ENCODE results near the gene OR52K2.
"Not testable (repeated sequence)": the region's sequence is repeated elsewhere in the genome, so short reads cannot be mapped to it uniquely, and the experiment has no call there.

OR52K2 gene

GRCh38 chr11:4448995-4449394 lies at the start of gene OR52K2:
OR52K2 (plus strand) TSS chr11:4449295; CDS start chr11:4449340, 45 bp downstream.
- Mint-ChIP-seq H3K4me1 (no peaks in the 10 kb centered on the region), H3K27me3 (peaks cover 8 to 13% of the 10 kb centered on the region in 2 donors), H3K9me3 (peaks cover under 1% of the 10 kb centered on the region in 2 donors), H3K36me3 (peaks cover 0 to under 1% of the 10 kb centered on the region in 2 donors), H3K4me3 (no peak within 1 kb of the TSS), H3K27ac (no peak within 1 kb of the TSS)
- no peak for DNase-seq
- ATAC-seq (replicated peaks): no peak

GRCh38 chr11:4406206-4406605 lies 42.9 kb upstream of the OR52K2 start:
- not testable (repeated sequence) for H3K27ac Mint-ChIP-seq; DNase-seq; H3K4me3 Mint-ChIP-seq; H3K36me3 Mint-ChIP-seq; ATAC-seq (replicated peaks); H3K9me3 Mint-ChIP-seq; H3K4me1 Mint-ChIP-seq
- peaks cover 27 to 50% of the 10 kb centered on the region in 2 donors for H3K27me3 Mint-ChIP-seq

GRCh38 chr11:4416306-4416705 lies 32.8 kb upstream of the OR52K2 start:
- no peak overlapping the region for H3K27ac Mint-ChIP-seq
- H3K36me3 Mint-ChIP-seq: no peaks in the 10 kb centered on the region
- ATAC-seq (replicated peaks) (no peak), DNase-seq (no peak)
- peaks cover 10 to 31% of the 10 kb centered on the region in 2 donors for H3K27me3 Mint-ChIP-seq
- H3K4me1 Mint-ChIP-seq: no peaks in the 10 kb centered on the region
- H3K9me3 Mint-ChIP-seq: no peaks in the 10 kb centered on the region
- no peak overlapping the region for H3K4me3 Mint-ChIP-seq

- Mint-ChIP-seq H3K4me3 (no peak overlapping the region), H3K27ac (no peak overlapping the region), H3K9me3 (no peaks in the 10 kb centered on the region), H3K36me3 (no peaks in the 10 kb centered on the region), H3K27me3 (peaks cover 10 to 28% of the 10 kb centered on the region in 2 donors), H3K4me1 (no peaks in the 10 kb centered on the region)
- ATAC-seq (replicated peaks) (no peak), DNase-seq (no peak)
Observed at GRCh38 chr11:4416816-4417215, 32.3 kb upstream of the OR52K2 start.

- no peak for ATAC-seq (replicated peaks)
- H3K36me3 Mint-ChIP-seq: no peaks in the 10 kb centered on the region
- H3K27ac Mint-ChIP-seq: no peak overlapping the region
- peaks cover 14 to 26% of the 10 kb centered on the region in 2 donors for H3K27me3 Mint-ChIP-seq
- H3K4me1 Mint-ChIP-seq: no peaks in the 10 kb centered on the region
- no peak overlapping the region for H3K4me3 Mint-ChIP-seq
- H3K9me3 Mint-ChIP-seq: no peaks in the 10 kb centered on the region
- no peak for DNase-seq
Observed at GRCh38 chr11:4418403-4418802, 30.7 kb upstream of the OR52K2 start.

- Mint-ChIP-seq H3K9me3 (no peaks in the 10 kb centered on the region), H3K4me1 (no peaks in the 10 kb centered on the region), H3K36me3 (no peaks in the 10 kb centered on the region), H3K4me3 (no peak overlapping the region), H3K27ac (no peak overlapping the region), H3K27me3 (peaks cover 5 to 26% of the 10 kb centered on the region in 2 donors)
- DNase-seq (no peak), ATAC-seq (replicated peaks) (no peak)
Observed at GRCh38 chr11:4430051-4430450, 19.0 kb upstream of the OR52K2 start.

- Mint-ChIP-seq H3K27me3 (peaks cover 13 to 34% of the 10 kb centered on the region in 2 donors), H3K4me1 (no peaks in the 10 kb centered on the region), H3K9me3 (peaks cover 0 to under 1% of the 10 kb centered on the region in 2 donors), H3K4me3 (no peak overlapping the region), H3K36me3 (no peaks in the 10 kb centered on the region), H3K27ac (no peak overlapping the region)
- no peak for ATAC-seq (replicated peaks)
- no peak for DNase-seq
Observed at GRCh38 chr11:4433856-4434255, 15.2 kb upstream of the OR52K2 start.

GRCh38 chr11:4436411-4436810 lies 12.7 kb upstream of the OR52K2 start:
- no peaks in the 10 kb centered on the region for H3K36me3 Mint-ChIP-seq
- no peaks in the 10 kb centered on the region for H3K4me1 Mint-ChIP-seq
- DNase-seq (no peak), ATAC-seq (replicated peaks) (no peak)
- peaks cover 11 to 25% of the 10 kb centered on the region in 2 donors for H3K27me3 Mint-ChIP-seq
- no peak overlapping the region for H3K4me3 Mint-ChIP-seq
- no peak overlapping the region for H3K27ac Mint-ChIP-seq
- peaks cover 2 to 4% of the 10 kb centered on the region in 2 donors for H3K9me3 Mint-ChIP-seq

- Mint-ChIP-seq H3K27ac (no peak overlapping the region), H3K4me1 (no peaks in the 10 kb centered on the region), H3K36me3 (no peaks in the 10 kb centered on the region), H3K4me3 (no peak overlapping the region), H3K27me3 (peaks cover 4 to 7% of the 10 kb centered on the region in 2 donors), H3K9me3 (peaks cover 2 to 4% of the 10 kb centered on the region in 2 donors)
- ATAC-seq (replicated peaks) (no peak), DNase-seq (no peak)
Observed at GRCh38 chr11:4441515-4441914, 7.6 kb upstream of the OR52K2 start.

- peaks cover 2 to 4% of the 10 kb centered on the region in 2 donors for H3K9me3 Mint-ChIP-seq
- H3K27me3 Mint-ChIP-seq: peaks cover 0 to 7% of the 10 kb centered on the region in 2 donors
- no peak overlapping the region for H3K4me3 Mint-ChIP-seq
- ATAC-seq (replicated peaks) (no peak), DNase-seq (no peak)
- H3K36me3 Mint-ChIP-seq: no peaks in the 10 kb centered on the region
- no peak overlapping the region for H3K27ac Mint-ChIP-seq
- no peaks in the 10 kb centered on the region for H3K4me1 Mint-ChIP-seq
Observed at GRCh38 chr11:4443232-4443891, 5.7 kb upstream of the OR52K2 start.

GRCh38 chr11:4453118-4453517 lies 4.0 kb downstream of the OR52K2 start:
- Mint-ChIP-seq H3K36me3 (peaks cover 0 to 5% of the 10 kb centered on the region in 2 donors), H3K27me3 (peaks cover 8 to 16% of the 10 kb centered on the region in 2 donors), H3K4me1 (peaks cover 4 to 7% of the 10 kb centered on the region in 2 donors), H3K27ac (no peak overlapping the region), H3K4me3 (no peak overlapping the region), H3K9me3 (peaks cover 7 to 11% of the 10 kb centered on the region in 2 donors)
- DNase-seq (no peak), ATAC-seq (replicated peaks) (no peak)

GRCh38 chr11:4454021-4454420 lies 4.9 kb downstream of the OR52K2 start:
- DNase-seq (no peak), ATAC-seq (replicated peaks) (no peak)
- Mint-ChIP-seq H3K4me1 (peaks cover 4 to 7% of the 10 kb centered on the region in 2 donors), H3K4me3 (no peak overlapping the region), H3K36me3 (peaks cover 0 to 5% of the 10 kb centered on the region in 2 donors), H3K9me3 (peaks cover 7 to 11% of the 10 kb centered on the region in 2 donors), H3K27ac (no peak overlapping the region), H3K27me3 (peaks cover 11 to 25% of the 10 kb centered on the region in 2 donors)

- Mint-ChIP-seq H3K36me3 (peaks cover 0 to 5% of the 10 kb centered on the region in 2 donors), H3K4me1 (peaks cover 4 to 7% of the 10 kb centered on the region in 2 donors), H3K4me3 (no peak overlapping the region), H3K27me3 (peaks cover 3 to 28% of the 10 kb centered on the region in 2 donors), H3K9me3 (peaks cover 7 to 11% of the 10 kb centered on the region in 2 donors), H3K27ac (no peak overlapping the region)
- DNase-seq (no peak), ATAC-seq (replicated peaks) (peak; percentile 47 to 51)
Observed at GRCh38 chr11:4455419-4455818, 6.3 kb downstream of the OR52K2 start.

GRCh38 chr11:4459500-4459899 lies 10.4 kb downstream of the OR52K2 start:
- Mint-ChIP-seq H3K4me1 (peaks cover 4 to 7% of the 10 kb centered on the region in 2 donors), H3K27me3 (peaks cover 19 to 29% of the 10 kb centered on the region in 2 donors), H3K27ac (no peak overlapping the region), H3K9me3 (peaks cover 11 to 18% of the 10 kb centered on the region in 2 donors), H3K4me3 (no peak overlapping the region), H3K36me3 (peaks cover 2 to 4% of the 10 kb centered on the region in 2 donors)
- DNase-seq: no peak
- ATAC-seq (replicated peaks): peak; percentile 46 to 53

GRCh38 chr11:4460151-4460550 lies 11.1 kb downstream of the OR52K2 start:
- peaks cover 19 to 29% of the 10 kb centered on the region in 2 donors for H3K27me3 Mint-ChIP-seq
- peaks cover 16 to 20% of the 10 kb centered on the region in 2 donors for H3K9me3 Mint-ChIP-seq
- H3K36me3 Mint-ChIP-seq: peaks cover 2 to 4% of the 10 kb centered on the region in 2 donors
- ATAC-seq (replicated peaks) (no peak), DNase-seq (no peak)
- no peak overlapping the region for H3K4me3 Mint-ChIP-seq
- H3K4me1 Mint-ChIP-seq: peaks cover 4 to 6% of the 10 kb centered on the region in 2 donors
- H3K27ac Mint-ChIP-seq: no peak overlapping the region

Data from stimulated activated naive B cell treated with anti-CD40 and anti-IgM and Interleukin-4, amounts not matched to agents 10 μg/mL and 1 μg/mL and 100 μg/mL, for 72 hours (primary cell).